GM13977 (cell line): ENCODE results near the gene MYZAP.

ENCODE experiments used
- DNase-seq: peaks from one replicate; pipeline ENCODE4 v3.0.0; 2012; ENCODE audit warnings: low spot score
- CTCF ChIP-seq: IDR thresholded peaks from 2 replicates; pipeline ENCODE4 v1.5.1; 2012; ENCODE audit warnings: mild to moderate bottlenecking, control low read depth; ENCODE audit not compliant: insufficient read depth; ENCODE audit errors: extremely low read depth, missing control alignments
- in situ Hi-C: fragments of 300-500 bp; cut with MboI; formaldehyde crosslinking; loops from one replicate; pipeline ENCODE4 v1.12.0; 2022; ENCODE audit warnings: low sequenced_read_pairs, low pct_unique_long_range_greater_than_20kb, mixed read lengths, inconsistent platforms; ENCODE audit not compliant: unreplicated experiment

Gene MYZAP

GRCh38 chr15:57599296-57599810 is 7.6 kb downstream of the MYZAP start:
- DNase-seq, result no peak
- in situ Hi-C loops, result no loop called here
- no peak for TF ChIP-seq CTCF

DNA sequence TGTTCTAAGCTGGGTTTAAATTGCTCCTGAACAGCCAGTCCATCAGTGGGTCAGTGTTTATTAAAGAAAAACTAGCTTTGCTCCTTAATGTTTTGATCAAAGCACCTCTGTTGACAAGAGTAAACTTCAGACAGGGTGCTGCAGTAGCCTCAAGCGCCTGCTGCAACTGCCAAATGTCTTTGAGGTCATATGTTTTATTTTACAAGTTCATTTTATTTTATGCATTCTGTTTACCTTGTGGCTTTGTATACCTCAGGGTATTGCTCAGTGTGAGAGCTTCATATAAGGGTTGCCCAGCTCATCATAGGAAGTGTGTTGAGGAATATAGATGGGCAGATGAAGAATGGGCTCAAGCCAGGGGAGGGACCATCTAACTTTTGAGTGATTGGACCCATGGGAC is 8.5 kb downstream of the MYZAP start:
- DNase-seq, result no peak
- in situ Hi-C loops, result no loop called here
- no peak for TF ChIP-seq CTCF

DNA sequence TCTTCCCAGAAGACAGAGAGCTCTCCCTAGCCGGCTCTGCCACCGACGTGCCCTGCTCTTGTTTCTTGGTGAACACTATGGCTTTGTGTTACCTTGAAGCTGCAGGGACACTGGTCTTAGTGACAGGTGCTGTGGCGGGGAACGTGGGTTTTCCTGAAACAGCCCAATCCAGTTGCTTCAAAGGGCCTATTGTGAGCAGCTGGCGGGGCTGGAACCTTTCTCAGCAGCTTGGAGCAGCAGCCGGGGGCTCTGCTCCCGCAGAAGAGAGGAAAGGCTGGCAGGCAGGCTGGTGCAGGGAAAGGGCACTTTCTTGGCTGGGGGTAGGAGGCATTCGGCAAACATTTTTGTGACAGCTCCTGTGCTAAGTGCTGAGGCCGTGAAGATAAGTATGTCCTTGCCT is 12.8 kb downstream of the MYZAP start:
- in situ Hi-C loops, result no loop called here
- TF ChIP-seq CTCF, result no peak
- DNase-seq, result no peak

DNA sequence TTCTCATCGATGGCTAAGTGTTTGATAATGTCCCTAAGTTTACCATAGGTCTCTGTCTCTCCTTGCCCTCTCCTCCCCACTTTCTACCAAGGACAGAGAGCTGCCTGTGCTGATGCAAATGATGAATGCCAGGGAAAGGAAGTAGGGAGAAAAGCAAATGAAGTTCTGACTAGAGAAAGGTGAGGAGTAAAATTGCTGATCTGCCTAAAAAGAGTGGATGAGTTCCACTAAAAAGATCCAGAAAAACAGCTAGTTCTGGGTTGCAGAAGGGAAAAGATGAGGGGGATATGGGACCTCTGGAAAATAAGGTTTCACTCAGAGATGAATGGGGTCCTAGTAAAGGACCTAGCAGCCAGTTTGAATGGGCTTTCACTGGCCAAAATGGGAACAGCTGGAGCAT is 13.8 kb downstream of the MYZAP start:
- in situ Hi-C loops, result no loop called here
- DNase-seq, result no peak
- TF ChIP-seq CTCF, result no peak

DNA sequence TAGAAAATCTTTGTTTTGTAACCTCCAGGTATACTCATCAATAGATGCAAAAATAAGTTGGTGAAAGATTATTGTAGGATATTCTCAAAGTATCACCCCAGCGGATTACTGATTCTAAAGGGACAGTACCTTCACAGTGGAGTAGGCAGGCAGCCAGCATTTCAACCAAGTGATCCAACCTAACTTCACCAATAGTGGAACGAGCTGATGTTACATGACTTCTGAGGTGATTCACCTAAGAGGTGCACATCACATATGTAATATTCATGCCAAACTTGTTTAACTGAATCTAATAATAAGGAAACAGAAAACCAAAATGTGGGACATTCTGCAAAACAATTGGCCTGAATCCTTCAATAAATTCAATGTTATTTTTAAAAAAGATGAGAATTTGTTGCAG is 14.3 kb downstream of the MYZAP start:
- in situ Hi-C loops, result no loop called here
- TF ChIP-seq CTCF, result no peak

GRCh38 chr15:57606816-57607215 is 15.1 kb downstream of the MYZAP start:
- no peak for TF ChIP-seq CTCF
- in situ Hi-C loops, result no loop called here

More for the DNA sequence above, 14.3 kb downstream of the MYZAP start:
- no peak for DNase-seq

GRCh38 chr15:57607570-57608000 is 15.9 kb downstream of the MYZAP start:
- TF ChIP-seq CTCF, result no peak
- no peak for DNase-seq
- in situ Hi-C loops, result no loop called here

More at GRCh38 chr15:57606816-57607215, 15.1 kb downstream of the MYZAP start:
- DNase-seq, result no peak
